GM13977 (cell line): ENCODE measurements around the gene ZNF341.

ENCODE experiments used
- DNase-seq: peaks from one replicate; pipeline ENCODE4 v3.0.0; 2012; ENCODE audit warnings: low spot score
- CTCF ChIP-seq: IDR thresholded peaks from 2 replicates; pipeline ENCODE4 v1.5.1; 2012; ENCODE audit warnings: mild to moderate bottlenecking, control low read depth; ENCODE audit not compliant: insufficient read depth; ENCODE audit errors: extremely low read depth, missing control alignments
- in situ Hi-C: fragments of 300-500 bp; cut with MboI; formaldehyde crosslinking; loops from one replicate; pipeline ENCODE4 v1.12.0; 2022; ENCODE audit warnings: low sequenced_read_pairs, low pct_unique_long_range_greater_than_20kb, mixed read lengths, inconsistent platforms; ENCODE audit not compliant: unreplicated experiment

ZNF341 gene

GRCh38 chr20:33829636-33830035 lies 97.8 kb downstream of the ZNF341 start:
- DNase-seq = no peak
- no peak for TF ChIP-seq CTCF
- in situ Hi-C loops = no loop called here

GRCh38 chr20:33830371-33830770 lies 98.6 kb downstream of the ZNF341 start:
- in situ Hi-C loops = no loop called here
- TF ChIP-seq CTCF = no peak
- no peak for DNase-seq

GRCh38 chr20:33832103-33832804 lies 100.5 kb downstream of the ZNF341 start:
- no peak for DNase-seq
- in situ Hi-C loops = no loop called here
- no peak for TF ChIP-seq CTCF

- TF ChIP-seq CTCF = no peak
- in situ Hi-C loops = no loop called here
- DNase-seq = no peak
Measured at GRCh38 chr20:33833333-33833732, 101.5 kb downstream of the ZNF341 start.

GRCh38 chr20:33835615-33836172 lies 103.9 kb downstream of the ZNF341 start:
- no peak for TF ChIP-seq CTCF
- no peak for DNase-seq
- in situ Hi-C loops = no loop called here

GRCh38 chr20:33836277-33836676 lies 104.5 kb downstream of the ZNF341 start:
- in situ Hi-C loops = no loop called here
- no peak for DNase-seq
- no peak for TF ChIP-seq CTCF
